HEK293T (cell line): ENCODE results near the gene ZNF66.

Experiments used
- CTCF ChIA-PET: fragments of 350-600 bp; formaldehyde crosslinking; extraction: SDS; loops from one replicate; lab custom pipeline; 2021; ENCODE audit warnings: antibody characterized with exemption, inconsistent platforms; lab: Yijun Ruan, JAX
- POLR2A ChIA-PET: fragments of 350-600 bp; formaldehyde crosslinking; extraction: SDS; loops from one replicate; lab custom pipeline; 2020; ENCODE audit warnings: antibody characterized with exemption, inconsistent platforms; lab: Yijun Ruan, JAX
- DNase-seq: peaks from one replicate; pipeline ENCODE4 v3.0.0; 2012; ENCODE audit warnings: mixed read lengths; ENCODE audit errors: extremely low spot score
- ARNT ChIP-seq: fragments of 450-650 bp; IDR thresholded peaks from 2 replicates; pipeline ENCODE4 v1.6.1; 2017; ENCODE audit warnings: mild to moderate bottlenecking
- BHLHE40 ChIP-seq: fragments of 450-650 bp; IDR thresholded peaks from 2 replicates; pipeline ENCODE4 v1.6.1; 2016; ENCODE audit warnings: mild to moderate bottlenecking, moderate library complexity, borderline replicate concordance
- CTBP1 ChIP-seq: fragments of 450-650 bp; IDR thresholded peaks from 2 replicates; pipeline ENCODE4 v1.6.1; 2016; ENCODE audit warnings: borderline replicate concordance
- ELF4 ChIP-seq: fragments of 450-650 bp; IDR thresholded peaks from 2 replicates; pipeline ENCODE4 v1.6.1; 2017; ENCODE audit warnings: antibody characterized with exemption
- FOXA1 ChIP-seq: fragments of 450-650 bp; IDR thresholded peaks from 2 replicates; pipeline ENCODE4 v1.6.1; 2016; ENCODE audit warnings: mild to moderate bottlenecking
- FOXK2 ChIP-seq: fragments of 450-650 bp; IDR thresholded peaks from 2 replicates; pipeline ENCODE4 v1.6.1; 2016; ENCODE audit warnings: mild to moderate bottlenecking
- FOXM1 ChIP-seq: fragments of 450-650 bp; IDR thresholded peaks from 2 replicates; pipeline ENCODE4 v1.6.1; 2017; ENCODE audit warnings: mild to moderate bottlenecking, borderline replicate concordance
- HDGF ChIP-seq: fragments of 450-650 bp; IDR thresholded peaks from 2 replicates; pipeline ENCODE4 v1.6.1; 2017; ENCODE audit warnings: antibody characterized with exemption, borderline replicate concordance
- L3MBTL2 ChIP-seq: fragments of 450-650 bp; conservative IDR thresholded peaks from 2 replicates; pipeline ENCODE4 v1.6.1; 2016; ENCODE audit warnings: mild to moderate bottlenecking
- LEF1 ChIP-seq: fragments of 450-650 bp; IDR thresholded peaks from 2 replicates; pipeline ENCODE4 v1.6.1; 2017; ENCODE audit warnings: mild to moderate bottlenecking, borderline replicate concordance
- NFRKB ChIP-seq: fragments of 450-650 bp; IDR thresholded peaks from 2 replicates; pipeline ENCODE4 v1.6.1; 2016; ENCODE audit warnings: mild to moderate bottlenecking, moderate library complexity
- SP1 ChIP-seq: fragments of 450-650 bp; IDR thresholded peaks from 2 replicates; pipeline ENCODE4 v1.6.1; 2017
- SUZ12 ChIP-seq: fragments of 450-650 bp; IDR thresholded peaks from 2 replicates; pipeline ENCODE4 v1.6.1; 2016; ENCODE audit warnings: mild to moderate bottlenecking
- TARDBP ChIP-seq: fragments of 450-650 bp; IDR thresholded peaks from 2 replicates; pipeline ENCODE4 v1.6.1; 2016
- ZNF384 ChIP-seq: fragments of 450-650 bp; IDR thresholded peaks from 2 replicates; pipeline ENCODE4 v1.6.1; 2016
- TF ChIP-seq, protein P1 (sequence below): fragments of 450-650 bp; IDR thresholded peaks from 2 replicates; pipeline ENCODE4 v1.6.1; 2016

ZNF66 gene

DNA sequence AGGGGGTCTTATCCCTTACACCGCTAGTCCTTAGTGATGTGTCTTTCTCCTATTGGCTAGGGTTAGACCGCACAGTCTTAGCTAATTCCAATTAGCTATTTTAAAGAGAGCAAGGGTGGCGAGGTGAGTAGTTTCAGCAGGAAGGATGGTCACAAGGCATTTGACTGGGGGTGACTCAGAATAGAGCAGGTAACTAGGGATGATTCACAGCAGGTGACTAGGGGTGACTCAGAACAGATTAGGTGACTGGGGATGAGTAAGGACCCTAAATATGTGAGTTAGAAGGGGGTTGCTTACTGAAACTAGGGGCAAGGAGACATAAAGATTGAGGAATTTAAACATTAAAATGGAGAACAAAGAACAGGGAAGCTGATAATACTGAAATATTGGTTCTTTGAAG is 64.3 kb downstream of the ZNF66 start:
- CTCF ChIA-PET, result no interaction called here
- TF ChIP-seq LEF1, result no peak
- TF ChIP-seq NFRKB, result no peak
- TF ChIP-seq FOXK2, result no peak
- TF ChIP-seq, protein P1, sequence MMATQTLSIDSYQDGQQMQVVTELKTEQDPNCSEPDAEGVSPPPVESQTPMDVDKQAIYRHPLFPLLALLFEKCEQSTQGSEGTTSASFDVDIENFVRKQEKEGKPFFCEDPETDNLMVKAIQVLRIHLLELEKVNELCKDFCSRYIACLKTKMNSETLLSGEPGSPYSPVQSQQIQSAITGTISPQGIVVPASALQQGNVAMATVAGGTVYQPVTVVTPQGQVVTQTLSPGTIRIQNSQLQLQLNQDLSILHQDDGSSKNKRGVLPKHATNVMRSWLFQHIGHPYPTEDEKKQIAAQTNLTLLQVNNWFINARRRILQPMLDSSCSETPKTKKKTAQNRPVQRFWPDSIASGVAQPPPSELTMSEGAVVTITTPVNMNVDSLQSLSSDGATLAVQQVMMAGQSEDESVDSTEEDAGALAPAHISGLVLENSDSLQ, result no peak
- no peak for TF ChIP-seq SUZ12
- no peak for TF ChIP-seq FOXM1
- TF ChIP-seq TARDBP, result no peak
- no peak for TF ChIP-seq BHLHE40
- no peak for TF ChIP-seq ARNT
- no peak for TF ChIP-seq L3MBTL2
- TF ChIP-seq SP1, result no peak
- TF ChIP-seq ELF4, result no peak
- TF ChIP-seq CTBP1, result no peak
- TF ChIP-seq HDGF, result no peak
- TF ChIP-seq ZNF384, result no peak
- no peak for TF ChIP-seq FOXA1
- POLR2A ChIA-PET, result no interaction called here
- no peak for DNase-seq
